Glutamatergic neuron (in vitro differentiated cells): ENCODE results near the gene NHERF2. TPM values are rescaled to one million over a fixed set of nuclear protein-coding genes. Genes with fewer than 3 reads are reported as not detected.
A peak's percentile ranks its signal among the peaks of the same experiment; 100 is the strongest.

Experiments
- DNase-seq: peaks from one replicate; pipeline ENCODE4 v3.0.0; 2022
- H3K27ac Mint-ChIP-seq: one replicate; pipeline ENCODE4 v1.8.0; 2020; ENCODE audit warnings: mild to moderate bottlenecking, mixed read lengths, inconsistent platforms; ENCODE audit not compliant: unreplicated experiment
- H3K27me3 Mint-ChIP-seq: one replicate; pipeline ENCODE4 v1.8.0; 2020; ENCODE audit warnings: mild to moderate bottlenecking, moderate library complexity, mixed read lengths, inconsistent platforms; ENCODE audit not compliant: unreplicated experiment
- H3K36me3 Mint-ChIP-seq: one replicate; pipeline ENCODE4 v1.8.0; 2020; ENCODE audit warnings: mild to moderate bottlenecking, mixed read lengths, inconsistent platforms; ENCODE audit not compliant: unreplicated experiment
- H3K4me1 Mint-ChIP-seq: one replicate; pipeline ENCODE4 v1.8.0; 2020; ENCODE audit warnings: mild to moderate bottlenecking, low read depth, mixed read lengths, inconsistent platforms; ENCODE audit not compliant: unreplicated experiment
- H3K4me3 Mint-ChIP-seq: one replicate; pipeline ENCODE4 v1.8.0; 2020; ENCODE audit warnings: mild to moderate bottlenecking, mixed read lengths, inconsistent platforms; ENCODE audit not compliant: unreplicated experiment
- H3K9me3 Mint-ChIP-seq: one replicate; pipeline ENCODE4 v1.8.0; 2020; ENCODE audit warnings: mild to moderate bottlenecking, moderate library complexity, mixed read lengths, inconsistent platforms; ENCODE audit not compliant: unreplicated experiment
- total RNA-seq: library from RNA; stranded (reverse); fragmentation: NEBNext Ultra II Directional; extraction: Animal tissue kit (Norgen Biotek cat#: 25700); gene quantifications from one replicate; pipeline ENCODE4 v1.2.1, GENCODE V29; 2021; ENCODE audit not compliant: unreplicated experiment
- TF ChIP-seq, protein P1 (sequence below): fragments of 200-600 bp; sonication (generic); IDR thresholded peaks from one replicate; pipeline ENCODE4 v1.5.0; 2021; ENCODE audit not compliant: partially characterized antibody, unreplicated experiment

Gene NHERF2
- total RNA-seq, 1 donor from 2014 or later = 22.3 TPM

DNA sequence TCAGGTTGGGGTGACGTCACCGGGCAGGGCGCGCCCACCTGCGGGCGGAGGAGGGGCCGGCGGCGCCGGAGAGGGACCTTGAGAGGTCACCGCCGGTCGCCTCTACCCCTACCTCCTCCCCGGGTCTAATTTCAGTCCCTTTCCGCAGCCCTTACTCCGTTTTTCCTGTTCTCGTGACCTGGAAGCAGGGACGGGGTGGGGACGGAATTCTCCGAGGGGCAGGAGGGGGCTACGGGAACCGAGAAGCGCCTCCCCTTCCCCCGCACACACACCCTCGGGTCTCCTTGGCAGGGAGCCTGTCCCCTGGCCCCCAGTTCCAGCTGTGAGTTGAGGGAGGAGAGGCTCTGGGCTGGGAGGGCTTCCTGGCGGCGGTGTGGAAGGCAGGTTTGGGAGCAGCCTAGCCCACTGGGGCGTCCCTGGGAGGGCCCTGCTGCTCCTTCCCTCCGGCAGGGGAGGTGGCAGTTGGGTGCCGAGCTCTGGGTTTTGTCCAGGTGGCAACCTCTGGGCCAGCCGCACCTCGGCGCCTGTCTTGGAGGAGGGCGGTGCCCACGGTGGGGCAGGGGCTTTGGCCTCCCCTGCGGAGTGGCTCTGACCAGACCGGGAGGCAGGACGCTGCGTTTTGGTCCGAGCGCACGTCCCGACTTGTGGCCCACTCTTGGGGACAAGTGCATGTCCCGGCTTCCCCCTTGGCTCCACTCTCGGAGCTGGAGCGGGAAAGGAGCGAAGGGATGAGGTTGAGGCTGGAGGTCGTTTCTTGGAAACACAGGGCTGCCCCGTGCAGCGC, 36.2 kb upstream of the NHERF2 start:
- no peak overlapping the region for H3K27ac Mint-ChIP-seq
- DNase-seq = peak; percentile 77
- TF ChIP-seq, protein P1, sequence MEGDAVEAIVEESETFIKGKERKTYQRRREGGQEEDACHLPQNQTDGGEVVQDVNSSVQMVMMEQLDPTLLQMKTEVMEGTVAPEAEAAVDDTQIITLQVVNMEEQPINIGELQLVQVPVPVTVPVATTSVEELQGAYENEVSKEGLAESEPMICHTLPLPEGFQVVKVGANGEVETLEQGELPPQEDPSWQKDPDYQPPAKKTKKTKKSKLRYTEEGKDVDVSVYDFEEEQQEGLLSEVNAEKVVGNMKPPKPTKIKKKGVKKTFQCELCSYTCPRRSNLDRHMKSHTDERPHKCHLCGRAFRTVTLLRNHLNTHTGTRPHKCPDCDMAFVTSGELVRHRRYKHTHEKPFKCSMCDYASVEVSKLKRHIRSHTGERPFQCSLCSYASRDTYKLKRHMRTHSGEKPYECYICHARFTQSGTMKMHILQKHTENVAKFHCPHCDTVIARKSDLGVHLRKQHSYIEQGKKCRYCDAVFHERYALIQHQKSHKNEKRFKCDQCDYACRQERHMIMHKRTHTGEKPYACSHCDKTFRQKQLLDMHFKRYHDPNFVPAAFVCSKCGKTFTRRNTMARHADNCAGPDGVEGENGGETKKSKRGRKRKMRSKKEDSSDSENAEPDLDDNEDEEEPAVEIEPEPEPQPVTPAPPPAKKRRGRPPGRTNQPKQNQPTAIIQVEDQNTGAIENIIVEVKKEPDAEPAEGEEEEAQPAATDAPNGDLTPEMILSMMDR = no peak
- peak overlapping the region; percentile 76 for H3K4me3 Mint-ChIP-seq
- H3K9me3 Mint-ChIP-seq = peaks cover 16% of the 10 kb centered on the region
- H3K27me3 Mint-ChIP-seq = peaks cover 14% of the 10 kb centered on the region
- peaks cover 5% of the 10 kb centered on the region for H3K4me1 Mint-ChIP-seq
- H3K36me3 Mint-ChIP-seq = no peaks in the 10 kb centered on the region

DNA sequence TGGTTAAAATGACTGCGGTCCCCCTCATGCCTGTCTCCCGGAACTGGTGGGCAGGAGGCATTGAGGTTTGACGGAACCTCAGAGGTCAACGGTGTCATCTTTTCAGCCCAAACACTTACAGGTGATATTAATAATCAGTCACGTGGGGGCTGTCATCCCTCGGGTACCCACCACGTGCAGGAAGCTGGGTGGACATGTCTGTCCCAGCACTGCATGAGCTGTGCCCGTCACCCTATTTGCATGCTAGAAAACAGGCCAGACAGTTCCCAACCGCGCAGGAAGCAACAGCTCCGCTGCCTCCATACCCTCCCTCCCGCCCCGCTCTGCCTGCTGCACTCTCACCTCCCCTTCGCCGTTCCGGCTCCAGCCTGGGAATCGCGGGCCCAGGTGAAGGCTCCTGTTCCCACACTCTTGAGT, 35.6 kb upstream of the NHERF2 start:
- Mint-ChIP-seq H3K27me3 (peaks cover 14% of the 10 kb centered on the region), H3K27ac (no peak overlapping the region), H3K36me3 (no peaks in the 10 kb centered on the region), H3K9me3 (peaks cover 16% of the 10 kb centered on the region), H3K4me1 (peaks cover 5% of the 10 kb centered on the region), H3K4me3 (peak overlapping the region; percentile 76)
- no peak for DNase-seq
- TF ChIP-seq, protein P1 = no peak

DNA sequence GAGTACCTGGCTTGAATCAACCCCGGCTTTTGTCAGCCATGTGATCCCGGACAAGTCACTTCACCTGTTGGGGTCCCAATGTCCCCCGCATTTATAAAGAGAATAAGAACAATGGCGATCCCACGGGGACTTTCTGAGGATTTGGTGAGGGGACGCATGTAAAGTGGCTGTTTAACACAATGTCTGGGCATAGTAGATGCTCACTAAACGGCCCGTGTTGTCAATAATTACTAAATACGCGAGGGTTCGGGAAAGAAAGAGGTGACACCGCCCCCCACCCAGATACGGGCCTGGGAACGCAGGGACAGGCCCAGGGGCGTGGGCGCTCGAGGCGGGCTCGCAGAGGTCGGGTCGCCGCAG, 35.1 kb upstream of the NHERF2 start:
- Mint-ChIP-seq H3K4me3 (peak overlapping the region; percentile 84), H3K27ac (peak overlapping the region; percentile 76), H3K27me3 (peaks cover 14% of the 10 kb centered on the region), H3K4me1 (peaks cover 5% of the 10 kb centered on the region), H3K36me3 (no peaks in the 10 kb centered on the region), H3K9me3 (peaks cover 16% of the 10 kb centered on the region)
- TF ChIP-seq, protein P1 = no peak
- no peak for DNase-seq

DNA sequence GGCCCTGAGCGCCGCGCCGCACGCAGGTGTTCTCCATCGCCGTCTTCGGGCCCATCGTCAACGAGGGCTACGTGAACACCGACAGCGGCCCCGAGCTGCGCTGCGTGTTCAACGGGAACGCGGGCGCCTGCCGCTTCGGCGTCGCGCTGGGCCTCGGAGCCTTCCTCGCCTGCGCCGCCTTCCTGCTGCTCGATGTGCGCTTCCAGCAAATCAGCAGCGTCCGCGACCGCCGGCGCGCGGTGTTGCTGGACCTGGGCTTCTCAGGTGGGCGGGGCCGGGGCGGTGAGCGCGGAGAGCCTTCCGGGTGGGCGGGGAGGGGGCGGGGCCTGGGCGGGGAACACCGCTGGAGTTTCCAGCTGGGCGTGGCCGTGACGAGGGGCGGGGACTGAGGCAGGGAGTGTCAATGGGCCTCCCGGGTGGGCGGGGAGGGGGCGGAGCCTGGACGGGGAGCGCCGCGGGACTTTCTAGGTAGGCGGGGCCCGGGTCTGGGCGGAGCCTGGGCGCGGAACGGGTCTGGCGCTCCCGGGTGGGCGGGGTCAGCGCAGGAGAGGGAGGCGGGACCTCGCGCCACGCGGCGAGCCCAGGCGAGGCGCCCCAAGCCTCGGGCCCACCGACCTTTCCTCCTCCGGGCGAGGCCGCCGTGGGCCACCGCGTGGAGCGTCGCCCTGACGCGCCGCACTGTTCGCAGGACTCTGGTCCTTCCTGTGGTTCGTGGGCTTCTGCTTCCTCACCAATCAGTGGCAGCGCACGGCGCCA, 34.6 kb upstream of the NHERF2 start:
- DNase-seq = peak; percentile 95
- TF ChIP-seq, protein P1 = no peak
- Mint-ChIP-seq H3K27ac (no peak overlapping the region), H3K9me3 (peaks cover 16% of the 10 kb centered on the region), H3K36me3 (no peaks in the 10 kb centered on the region), H3K4me1 (peaks cover 5% of the 10 kb centered on the region), H3K4me3 (no peak overlapping the region), H3K27me3 (peaks cover 14% of the 10 kb centered on the region)
